MM.1S (cell line): ENCODE results near the gene LRTM2.

Source experiments
- EZH2 ChIP-seq: fragments of 300-600 bp; sonication (generic); optimal IDR thresholded peaks from 2 replicates; pipeline ENCODE3; 2017; ENCODE audit warnings: low read depth, mild to moderate bottlenecking, antibody characterized with exemption, low read length, mixed read lengths
- TF ChIP-seq, protein P1 (sequence below): fragments of 300-600 bp; sonication (generic); IDR thresholded peaks from 2 replicates; pipeline ENCODE4 v1.5.1; 2016; ENCODE audit warnings: antibody characterized with exemption, low read length, mixed read lengths

DNA sequence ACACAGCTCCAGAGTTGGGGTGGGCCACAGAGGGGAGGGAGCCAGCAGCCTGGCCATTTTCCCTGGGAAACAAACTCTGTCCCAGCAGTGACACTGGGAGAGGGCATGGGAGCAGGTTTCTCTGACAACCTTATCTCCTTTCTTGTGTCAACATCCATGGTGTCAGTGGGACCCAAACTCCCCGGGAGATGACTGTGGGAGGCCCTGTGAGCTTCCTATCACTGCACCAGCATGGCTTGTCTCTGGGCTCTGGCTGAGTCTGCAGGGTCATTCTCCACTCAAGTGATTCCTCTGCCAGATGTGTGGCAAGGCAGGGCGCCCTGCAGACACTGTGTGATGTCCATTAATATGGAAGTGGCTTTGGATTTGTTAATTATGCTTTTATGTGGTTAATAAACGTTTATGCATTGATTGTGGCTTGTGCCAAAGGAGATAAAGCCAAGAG, 10.1 kb downstream of the LRTM2 start:
- TF ChIP-seq, protein P1, sequence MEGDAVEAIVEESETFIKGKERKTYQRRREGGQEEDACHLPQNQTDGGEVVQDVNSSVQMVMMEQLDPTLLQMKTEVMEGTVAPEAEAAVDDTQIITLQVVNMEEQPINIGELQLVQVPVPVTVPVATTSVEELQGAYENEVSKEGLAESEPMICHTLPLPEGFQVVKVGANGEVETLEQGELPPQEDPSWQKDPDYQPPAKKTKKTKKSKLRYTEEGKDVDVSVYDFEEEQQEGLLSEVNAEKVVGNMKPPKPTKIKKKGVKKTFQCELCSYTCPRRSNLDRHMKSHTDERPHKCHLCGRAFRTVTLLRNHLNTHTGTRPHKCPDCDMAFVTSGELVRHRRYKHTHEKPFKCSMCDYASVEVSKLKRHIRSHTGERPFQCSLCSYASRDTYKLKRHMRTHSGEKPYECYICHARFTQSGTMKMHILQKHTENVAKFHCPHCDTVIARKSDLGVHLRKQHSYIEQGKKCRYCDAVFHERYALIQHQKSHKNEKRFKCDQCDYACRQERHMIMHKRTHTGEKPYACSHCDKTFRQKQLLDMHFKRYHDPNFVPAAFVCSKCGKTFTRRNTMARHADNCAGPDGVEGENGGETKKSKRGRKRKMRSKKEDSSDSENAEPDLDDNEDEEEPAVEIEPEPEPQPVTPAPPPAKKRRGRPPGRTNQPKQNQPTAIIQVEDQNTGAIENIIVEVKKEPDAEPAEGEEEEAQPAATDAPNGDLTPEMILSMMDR: no peak
- no peak for TF ChIP-seq EZH2
